HG03139 (cell line): ENCODE results near the gene PDPK1.

Experiments
- ATAC-seq: cut with Tn5 transposase; IDR thresholded peaks from one replicate; pipeline ENCODE4 v1.9.1; 2021; ENCODE audit not compliant: unreplicated experiment

Gene PDPK1

DNA sequence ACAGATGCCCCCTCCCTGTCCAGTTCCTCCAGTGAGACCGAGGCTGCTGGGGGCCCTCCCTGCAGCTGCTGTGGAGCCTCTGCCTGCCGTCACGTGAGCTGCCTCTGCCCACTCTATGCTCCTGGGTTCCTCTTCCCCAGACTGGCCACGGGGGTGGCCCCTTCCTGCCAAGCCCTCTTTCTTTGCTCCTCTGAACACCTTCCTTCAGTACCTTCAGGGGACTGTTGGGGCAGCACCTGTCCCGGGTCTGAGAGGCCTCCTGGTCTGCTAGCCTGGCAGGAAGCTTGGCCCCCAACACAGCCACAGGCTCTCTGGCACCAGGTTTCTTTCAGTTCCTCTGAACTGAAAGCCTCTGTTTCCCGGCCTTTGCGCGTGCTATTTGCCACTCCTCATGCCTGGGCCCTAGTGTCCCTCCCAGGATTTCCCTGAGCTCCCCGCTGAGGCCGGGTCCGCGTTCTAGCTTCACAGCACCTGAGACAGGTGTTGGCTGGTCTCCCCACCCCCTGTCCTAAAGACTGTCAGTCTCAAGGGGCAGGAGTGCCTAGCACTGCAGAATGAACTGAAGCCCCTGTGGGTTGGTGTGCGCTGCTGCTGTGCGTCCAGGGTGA lies 30.7 kb upstream of the PDPK1 start:
- no peak for ATAC-seq

DNA sequence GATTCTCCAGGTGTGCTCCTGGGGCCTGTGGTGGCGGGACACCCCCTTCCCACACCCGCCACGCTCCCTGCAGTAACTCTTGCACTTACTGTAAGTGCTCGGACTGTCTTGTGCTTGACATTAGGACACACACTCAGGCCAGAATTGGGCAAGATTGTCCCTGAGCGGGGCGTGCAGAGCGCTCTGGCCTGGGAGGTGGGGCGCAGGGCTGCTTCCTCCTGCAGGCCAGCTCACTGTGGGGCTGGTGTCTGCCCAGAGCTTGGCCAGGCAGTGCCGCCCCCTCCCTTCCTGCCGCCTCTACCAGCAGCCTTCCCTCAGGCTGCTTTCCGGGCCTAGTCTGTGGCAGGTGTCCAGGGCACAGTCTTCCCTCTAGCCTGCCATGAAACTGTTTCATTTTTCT lies 30.2 kb upstream of the PDPK1 start:
- no peak for ATAC-seq

DNA sequence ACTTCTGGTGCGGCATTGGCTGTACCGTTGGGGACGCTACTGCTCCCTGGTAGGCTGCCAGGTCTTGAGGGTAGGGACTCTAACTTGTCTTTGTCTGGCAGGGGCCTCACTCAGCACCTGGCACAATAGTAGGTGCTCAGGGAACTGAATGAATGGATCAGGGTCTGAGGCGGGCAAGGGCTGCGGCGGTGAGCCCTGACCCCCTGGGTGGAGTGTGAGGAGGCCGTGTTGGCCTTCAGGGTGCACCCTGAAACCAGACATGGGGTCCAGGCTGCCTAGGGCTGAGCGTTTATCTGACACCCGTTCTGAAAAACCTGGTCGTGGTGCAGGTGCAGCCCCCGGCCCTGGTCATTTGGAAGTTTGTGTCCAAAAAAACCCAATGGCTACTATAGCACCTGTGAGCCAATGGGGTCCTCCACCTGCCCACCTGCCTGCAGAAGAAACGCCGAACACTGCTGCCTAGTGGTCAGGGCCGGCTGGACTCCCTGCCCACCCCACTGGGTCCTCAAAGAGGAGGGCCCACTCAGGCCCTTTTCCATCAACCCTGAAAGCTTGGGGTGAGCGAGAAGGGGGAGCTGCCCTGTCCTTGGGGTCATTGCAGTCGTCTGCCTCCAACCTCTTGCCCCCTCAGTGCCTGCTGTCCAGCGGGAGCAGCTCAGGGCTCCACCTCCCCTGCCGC lies 29.0 kb upstream of the PDPK1 start:
- ATAC-seq = no peak

DNA sequence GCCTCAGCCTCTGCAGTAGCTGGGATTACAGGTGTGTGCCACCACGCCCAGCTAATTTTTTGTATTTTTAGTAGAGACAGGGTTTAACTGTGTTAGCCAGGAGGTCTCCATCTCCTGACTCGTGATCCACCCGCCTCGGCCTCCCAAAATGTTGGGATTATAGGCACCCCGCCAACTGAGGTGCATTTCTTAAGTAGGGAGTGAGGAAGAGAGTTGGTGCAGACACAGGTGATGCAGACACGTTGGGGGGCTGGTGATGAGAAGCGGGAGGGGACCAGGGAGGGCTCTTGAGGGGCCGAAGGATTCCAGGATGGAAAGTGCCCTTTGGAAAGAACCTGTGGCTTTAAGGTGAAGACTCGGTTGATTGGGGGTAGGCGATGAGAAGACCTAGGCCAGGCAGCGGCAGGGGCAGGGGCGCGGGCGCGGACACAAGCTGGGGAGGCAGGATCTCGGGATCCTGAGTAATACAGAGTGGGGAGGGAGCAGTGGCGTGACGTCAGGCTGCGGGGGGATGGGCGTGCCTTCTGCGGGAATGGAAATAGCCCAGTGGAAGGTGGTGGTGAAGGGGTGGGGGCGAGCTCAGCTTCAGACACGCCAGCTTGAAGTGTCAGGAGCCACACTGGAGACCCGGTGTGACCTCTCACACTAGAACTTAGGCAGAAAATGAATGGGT lies 26.6 kb upstream of the PDPK1 start:
- ATAC-seq = no peak

DNA sequence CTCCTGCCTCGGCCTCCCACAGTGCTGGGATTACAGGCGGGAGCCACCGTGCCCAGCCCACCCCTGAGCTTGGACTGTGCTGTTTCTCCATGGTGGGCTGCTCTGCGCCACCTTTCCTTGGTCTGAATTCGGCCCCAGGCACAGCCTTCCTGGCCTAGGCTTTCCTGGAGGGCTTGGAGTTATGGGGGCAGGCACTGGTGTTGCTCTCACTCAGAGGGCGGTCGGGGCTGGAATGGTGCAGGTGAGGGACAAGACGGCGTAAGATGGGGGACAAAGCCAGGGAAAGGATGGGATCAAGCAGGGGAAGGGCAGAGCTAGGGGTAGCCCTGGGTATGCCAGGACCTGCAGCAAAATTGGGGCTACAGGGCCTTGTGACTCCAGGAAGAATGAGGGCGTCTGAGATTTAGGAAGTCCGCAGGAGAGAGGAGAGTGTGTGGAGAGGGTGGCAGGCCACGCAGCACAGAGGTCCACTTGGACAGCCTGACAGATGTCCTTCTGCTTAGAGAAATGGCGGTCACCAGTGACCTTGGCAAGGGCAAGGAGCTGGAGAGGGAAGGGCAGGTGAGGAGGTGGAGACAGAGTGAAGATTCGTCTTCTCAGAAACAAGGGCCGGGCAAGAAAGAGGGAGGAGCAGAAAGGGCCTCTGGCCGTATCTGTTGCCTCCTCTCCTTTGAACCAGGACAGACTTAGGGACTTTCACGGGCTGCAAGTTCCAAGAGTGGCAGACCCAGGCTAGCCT lies 25.7 kb upstream of the PDPK1 start:
- ATAC-seq = no peak

DNA sequence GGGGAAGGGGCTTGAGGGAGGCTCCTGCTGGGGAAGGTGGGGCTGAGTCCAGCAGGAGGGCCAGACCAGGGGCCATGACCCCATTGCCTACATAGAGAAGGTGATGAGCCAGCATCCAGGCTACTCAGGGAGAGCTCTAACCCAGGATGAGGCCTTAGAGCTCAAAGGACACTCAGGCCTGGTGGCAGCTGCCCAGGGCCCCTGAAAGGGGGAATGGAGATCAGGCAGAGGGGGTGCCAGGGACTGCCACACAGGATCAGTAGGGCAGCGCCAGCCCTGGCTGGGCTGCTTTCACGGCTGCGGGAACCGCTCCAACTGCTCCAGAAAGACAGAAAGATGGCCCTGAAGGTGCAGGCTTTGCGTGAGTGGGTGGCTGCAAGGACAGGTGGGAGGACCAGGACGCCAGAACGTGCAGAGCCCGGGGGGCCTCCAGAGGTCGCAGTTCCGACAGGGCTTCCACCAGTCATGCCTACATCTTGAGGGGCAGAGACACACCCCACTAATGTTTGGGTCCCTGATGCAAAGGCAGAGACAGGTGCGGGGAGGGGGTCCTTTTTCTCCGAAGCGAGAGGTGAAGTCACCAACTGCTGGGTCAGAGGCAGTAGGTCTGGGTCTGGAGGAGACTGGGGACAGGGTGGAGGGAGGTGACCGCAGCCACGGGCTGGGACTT lies 25.0 kb upstream of the PDPK1 start:
- ATAC-seq = no peak

DNA sequence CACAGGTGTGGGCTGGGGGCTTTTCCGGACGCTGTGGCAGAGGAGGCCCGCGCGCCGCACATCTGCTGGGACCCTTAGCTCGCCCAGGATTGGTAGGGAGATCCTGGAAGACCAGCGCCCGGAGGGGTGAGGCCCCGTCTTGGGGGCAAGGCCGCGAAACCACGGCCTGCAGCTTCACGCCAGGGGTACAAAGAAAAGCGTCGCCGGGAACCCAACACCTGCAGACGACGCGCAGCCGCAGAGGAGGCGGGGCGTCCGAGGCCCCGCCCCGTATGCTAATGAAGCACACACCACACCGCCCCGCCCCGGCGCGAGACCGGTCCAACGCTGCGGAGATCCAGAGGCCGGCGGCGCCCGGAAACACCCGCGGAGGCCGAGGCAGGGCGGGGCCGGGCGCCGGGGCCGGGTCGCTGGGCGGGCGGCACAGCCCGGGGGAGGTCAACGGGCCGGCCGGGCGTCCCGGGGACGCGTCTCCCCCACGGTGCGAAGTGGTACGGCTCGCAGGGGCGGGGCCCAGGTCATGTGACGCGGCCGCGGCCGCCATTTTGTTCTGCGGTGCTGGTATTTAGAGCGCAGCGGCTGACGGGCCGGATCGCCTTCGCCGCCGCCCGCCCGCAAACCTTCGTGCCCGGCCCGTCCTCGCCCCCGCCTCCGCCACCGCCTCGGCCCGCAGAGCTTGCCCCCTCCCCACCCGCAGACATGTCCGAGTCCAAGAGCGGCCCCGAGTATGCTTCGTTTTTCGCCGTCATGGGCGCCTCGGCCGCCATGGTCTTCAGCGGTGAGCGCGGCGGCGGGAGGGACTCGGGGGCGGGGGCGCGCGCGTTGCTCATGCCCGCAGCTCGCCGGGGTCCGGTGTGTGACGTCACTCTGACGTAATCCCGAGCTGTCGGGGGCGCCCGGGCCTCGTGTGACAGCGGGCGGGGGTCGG lies 24.2 kb upstream of the PDPK1 start, which contains the start of gene ATP6V0C:
ATP6V0C (plus strand) TSS at position 548 of the 928 bp plus-strand sequence; CDS start at position 700, 152 bp downstream.
- ATAC-seq = peak; percentile 74

DNA sequence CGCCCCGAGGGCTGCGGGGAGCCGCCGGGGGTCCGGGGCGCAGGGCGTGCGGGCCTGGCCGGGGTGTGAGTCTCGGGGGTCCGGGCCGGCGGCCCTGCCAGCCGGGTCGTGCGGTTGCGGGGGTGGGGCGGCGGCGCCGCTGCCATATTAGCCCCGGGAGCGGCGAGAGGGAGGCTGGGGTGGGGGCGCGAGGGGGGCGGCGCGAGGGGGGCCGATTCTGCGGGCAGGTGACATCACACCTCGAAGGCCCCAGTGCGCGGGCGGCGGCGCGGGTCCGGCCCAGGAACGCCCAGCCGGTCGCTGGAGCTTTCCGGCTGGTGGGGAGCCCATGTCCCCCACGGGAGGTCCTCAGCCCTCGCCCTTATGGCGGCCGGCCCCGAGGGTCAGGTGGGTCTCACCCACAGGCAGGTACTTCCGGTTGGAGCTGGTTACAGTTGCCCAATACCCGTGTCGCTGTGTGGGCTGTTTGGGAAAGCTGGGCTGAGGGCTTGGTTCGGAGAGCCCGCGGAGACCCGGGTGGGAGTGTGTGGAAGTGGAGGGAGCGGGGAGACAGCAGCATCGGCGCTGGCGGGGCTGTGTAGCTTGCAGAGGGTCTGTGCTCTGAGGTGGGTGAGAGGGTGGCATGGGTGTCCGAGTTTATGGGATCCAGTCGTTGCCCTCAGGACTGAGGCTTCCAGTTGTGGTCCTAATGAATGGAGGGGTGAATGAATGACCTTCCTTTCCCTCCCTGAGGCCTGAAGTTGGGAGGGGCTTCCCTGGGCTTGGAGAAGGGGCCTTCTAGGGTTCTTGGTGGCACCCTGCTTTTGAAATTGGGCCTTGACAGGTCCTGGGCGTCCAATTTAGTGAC lies 23.3 kb upstream of the PDPK1 start:
- ATAC-seq = no peak

DNA sequence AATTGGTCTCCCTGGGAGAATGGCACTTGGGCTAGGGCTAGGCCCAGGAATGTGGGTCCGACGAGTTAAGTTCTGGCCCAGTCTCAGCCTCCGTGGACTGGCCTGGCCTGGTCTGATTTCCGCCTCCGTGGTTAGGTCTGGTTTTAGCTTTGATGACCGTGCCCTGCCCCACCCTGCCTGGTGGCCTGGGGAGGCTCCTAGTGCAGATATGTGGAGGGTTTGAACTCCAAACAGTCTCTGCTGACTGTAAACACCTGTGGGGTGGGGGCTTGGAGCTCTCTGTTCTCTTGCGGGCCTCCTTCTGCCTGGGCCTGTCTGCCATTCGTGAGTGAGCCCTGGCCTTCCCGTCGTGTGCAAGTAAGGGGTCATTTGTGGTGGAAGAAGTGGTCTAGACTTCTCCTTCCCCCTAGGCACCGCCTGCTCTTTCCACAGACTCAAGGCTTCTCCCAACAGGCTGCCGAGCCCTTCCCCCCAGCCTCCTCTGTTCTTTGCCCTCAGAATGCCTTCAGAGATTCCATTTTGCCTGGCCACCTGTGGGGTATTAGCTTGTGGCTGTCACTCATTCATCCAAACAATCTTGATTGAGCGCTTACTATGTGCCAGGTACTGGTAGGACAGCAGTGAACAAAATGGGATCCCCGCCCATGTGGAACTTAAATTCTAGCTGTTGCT lies 22.5 kb upstream of the PDPK1 start:
- no peak for ATAC-seq

DNA sequence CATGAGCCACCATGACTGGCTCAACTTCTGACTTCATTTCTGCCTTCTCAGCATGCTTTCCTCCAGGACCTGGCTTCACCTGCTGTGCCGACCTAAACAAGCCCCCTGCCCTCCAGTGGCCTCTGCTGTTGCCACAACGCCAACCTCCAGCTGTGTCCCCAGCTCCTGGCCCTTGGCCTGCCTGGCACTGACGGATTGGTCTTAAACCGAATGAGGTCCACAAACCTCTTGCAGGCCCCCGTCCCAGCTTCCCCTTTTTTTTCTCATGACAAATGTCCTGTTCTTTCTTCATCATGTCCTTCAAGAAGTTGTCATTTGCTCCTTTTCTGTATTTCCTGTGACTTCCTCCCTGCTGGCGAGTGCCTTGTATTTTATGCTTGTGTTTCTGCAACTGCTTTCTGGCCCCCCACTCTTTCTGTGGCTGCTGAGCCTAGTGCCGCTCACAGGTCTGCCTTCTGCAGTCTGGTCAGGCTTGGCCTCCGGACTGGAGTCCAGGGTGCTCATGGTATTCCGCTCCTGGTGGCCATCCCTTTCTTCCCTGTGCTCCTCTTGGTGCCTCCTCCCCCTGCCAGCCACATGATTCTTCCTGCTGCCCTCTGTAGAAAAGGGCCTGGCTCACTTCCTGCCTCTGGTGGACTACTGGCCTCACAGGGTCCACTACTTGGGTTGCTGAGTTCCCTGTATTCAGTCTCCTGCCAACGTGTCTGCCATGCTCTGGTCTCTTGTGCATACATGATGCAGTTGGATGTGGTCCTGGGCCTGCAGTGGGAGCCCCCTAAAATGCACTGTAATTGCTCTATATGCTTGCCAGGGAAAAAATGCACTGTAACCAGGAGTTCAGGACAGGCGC lies 21.2 kb upstream of the PDPK1 start:
- no peak for ATAC-seq

DNA sequence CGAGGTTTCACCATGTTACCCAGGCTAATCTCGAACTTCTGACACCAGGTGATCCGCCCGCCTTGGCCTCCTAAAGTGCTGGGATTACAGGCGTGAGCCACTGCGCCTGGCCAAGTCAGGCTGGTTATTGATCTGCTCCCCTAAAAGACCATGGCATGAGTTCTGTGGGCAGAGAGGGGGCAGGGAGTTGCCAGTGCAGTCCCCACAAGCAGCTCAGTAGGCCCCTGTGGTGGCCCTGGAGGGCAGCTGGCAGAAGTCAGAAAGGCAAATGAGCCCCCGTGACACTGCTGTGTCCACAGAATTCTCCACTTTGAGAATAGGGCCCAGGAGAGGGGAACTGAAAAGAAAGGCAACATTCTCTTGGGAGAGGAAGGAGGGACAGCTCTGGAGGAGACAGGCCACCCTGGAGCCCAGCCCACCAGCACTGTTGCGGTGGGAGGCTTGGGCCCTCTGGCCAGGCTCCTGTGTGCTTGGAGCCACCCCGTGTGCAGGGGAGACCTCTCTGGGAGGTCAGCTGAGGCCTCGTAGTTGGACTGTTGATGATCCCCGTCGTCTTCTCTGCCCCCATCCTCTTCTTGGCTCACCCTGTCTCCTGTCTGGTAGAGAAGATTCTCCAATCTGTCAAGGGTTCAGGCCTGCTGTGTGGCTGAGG lies 19.7 kb upstream of the PDPK1 start:
- no peak for ATAC-seq

DNA sequence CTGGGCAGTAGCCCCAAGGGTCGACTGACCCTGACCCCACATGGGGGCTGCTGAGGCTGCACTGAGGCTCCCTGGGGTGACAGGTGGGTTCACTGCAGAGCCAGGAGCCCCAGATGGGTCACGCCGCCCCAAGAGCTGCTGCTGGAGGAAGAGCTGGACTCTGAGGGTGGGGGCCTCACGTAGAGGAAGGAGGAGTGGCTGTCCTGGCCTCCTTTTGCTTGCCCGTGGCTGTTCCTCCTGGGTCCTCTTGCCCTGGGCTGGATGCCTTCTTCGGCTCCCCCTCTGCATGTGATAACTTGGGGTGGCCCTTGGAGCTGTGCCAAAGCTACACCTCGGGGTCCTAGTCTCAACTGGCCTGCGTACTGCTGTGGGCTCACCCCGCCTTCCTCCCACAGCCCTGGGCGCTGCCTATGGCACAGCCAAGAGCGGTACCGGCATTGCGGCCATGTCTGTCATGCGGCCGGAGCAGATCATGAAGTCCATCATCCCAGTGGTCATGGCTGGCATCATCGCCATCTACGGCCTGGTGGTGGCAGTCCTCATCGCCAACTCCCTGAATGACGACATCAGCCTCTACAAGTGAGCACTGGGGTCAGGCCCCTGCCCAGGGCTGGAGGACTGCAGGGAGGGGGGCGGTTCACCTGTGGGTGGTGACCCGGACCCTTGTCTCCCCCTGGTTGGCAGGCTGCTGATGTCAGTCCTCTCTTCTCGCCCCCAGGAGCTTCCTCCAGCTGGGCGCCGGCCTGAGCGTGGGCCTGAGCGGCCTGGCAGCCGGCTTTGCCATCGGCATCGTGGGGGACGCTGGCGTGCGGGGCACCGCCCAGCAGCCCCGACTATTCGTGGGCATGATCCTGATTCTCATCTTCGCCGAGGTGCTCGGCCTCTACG lies 18.8 kb upstream of the PDPK1 start:
- ATAC-seq = no peak

DNA sequence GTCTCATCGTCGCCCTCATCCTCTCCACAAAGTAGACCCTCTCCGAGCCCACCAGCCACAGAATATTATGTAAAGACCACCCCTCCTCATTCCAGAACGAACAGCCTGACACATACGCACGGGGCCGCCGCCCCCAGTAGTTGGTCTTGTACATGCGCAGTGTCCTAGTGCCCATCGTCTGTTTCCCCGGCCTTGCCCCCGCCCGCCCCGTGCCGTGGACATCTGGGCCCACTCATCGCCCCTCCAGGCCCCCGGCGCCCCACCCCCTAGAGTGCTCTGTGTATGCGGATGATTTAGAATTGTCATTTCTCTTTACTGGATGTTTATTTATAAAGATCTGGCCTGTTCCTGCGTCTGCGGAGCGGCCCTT lies 18.1 kb upstream of the PDPK1 start:
- ATAC-seq = no peak

DNA sequence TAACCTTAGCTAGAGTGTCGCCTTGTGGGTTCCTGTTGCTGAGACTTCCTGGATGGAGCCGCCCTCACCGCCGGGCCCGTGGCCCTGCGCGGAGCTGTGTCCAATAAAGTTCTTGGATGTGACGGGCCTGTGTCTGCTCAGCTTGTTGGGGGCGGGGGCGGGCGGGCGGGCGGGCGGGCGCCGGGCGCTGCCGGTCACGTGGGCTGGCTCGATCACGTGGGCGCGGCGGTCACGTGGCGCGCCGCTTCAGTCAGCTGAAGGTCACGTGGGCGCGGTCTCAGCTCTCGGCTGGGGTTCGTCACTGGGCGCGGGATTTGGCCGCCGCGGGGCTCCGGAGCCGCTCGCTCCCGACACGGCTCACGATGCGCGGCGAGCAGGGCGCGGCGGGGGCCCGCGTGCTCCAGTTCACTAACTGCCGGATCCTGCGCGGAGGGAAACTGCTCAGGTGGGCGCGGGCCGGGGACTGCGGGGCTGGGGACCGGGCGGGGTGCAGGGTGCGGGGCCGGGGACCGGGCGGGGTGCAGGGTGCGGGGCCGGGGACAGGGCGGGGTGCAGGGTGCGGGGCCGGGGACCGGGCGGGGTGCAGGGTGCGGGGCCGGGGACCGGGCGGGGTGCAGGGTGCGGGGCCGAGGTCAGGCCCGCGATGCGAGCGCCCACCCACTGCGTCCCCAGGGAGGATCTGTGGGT lies 17.6 kb upstream of the PDPK1 start, which contains the start of gene AMDHD2:
AMDHD2 (plus strand) TSS at position 275 of the 687 bp plus-strand sequence; CDS start at position 363, 88 bp downstream.
- peak; percentile 41 for ATAC-seq

DNA sequence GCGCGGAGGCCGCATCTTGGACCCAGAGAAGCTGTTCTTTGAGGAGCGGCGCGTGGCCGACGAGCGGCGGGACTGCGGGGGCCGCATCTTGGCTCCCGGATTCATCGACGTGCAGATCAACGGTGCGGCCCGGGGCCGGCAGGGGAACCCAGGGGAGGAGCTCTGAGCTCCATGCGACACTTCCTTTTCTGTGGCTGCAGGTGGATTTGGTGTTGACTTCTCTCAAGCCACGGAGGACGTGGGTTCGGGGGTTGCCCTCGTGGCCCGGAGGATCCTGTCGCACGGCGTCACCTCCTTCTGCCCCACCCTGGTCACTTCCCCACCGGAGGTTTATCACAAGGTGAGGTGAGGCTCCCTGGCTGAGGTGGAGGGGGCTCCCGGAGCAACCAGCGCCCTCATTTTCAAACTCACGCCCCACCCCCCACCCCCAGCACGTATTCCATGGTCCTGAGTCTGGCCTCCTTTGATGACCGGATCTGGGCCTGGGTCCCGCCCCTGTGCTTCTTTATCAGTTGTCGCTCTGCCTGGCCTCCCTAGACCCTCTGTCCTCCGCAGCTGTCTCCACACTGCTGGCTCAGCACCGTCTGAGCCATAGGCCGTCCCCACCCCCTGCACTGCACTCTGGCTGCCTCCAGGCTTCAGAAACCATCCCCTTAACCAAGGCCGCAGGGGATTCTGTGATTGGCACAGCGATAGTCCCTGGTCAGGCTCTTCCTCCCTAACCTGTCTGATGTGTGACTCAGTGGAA lies 16.9 kb upstream of the PDPK1 start:
- no peak for ATAC-seq
